CD14-positive monocyte (primary cell): ENCODE results near the gene PCOLCE2. TPM values are rescaled to one million over a fixed set of nuclear protein-coding genes. Genes with fewer than 3 reads are reported as not detected.

Experiments used
- DNase-seq, 3 donors: peaks; one replicate each; pipeline ENCODE4 v3.0.0-alpha.2; 2011 to 2022
- H2AFZ ChIP-seq: 2 replicates; pipeline ENCODE4 v1.6.0; 2012; ENCODE audit warnings: mild to moderate bottlenecking, low read depth, low read length, inconsistent platforms; ENCODE audit not compliant: insufficient read depth, poor library complexity, severe bottlenecking
- H3K27ac ChIP-seq, 2 donors: 1 replicate in 1 of 2; 2 replicates in 1 of 2; pipeline ENCODE4 v1.5.1; 2012 to 2013; ENCODE audit warnings: low read length in 2 of 2, control low read depth in 1 of 2, inconsistent platforms in 1 of 2, low read depth in 1 of 2, mild to moderate bottlenecking in 1 of 2
- H3K27me3 ChIP-seq, 2 donors: one replicate each; pipeline versions ENCODE4 v1.6.0 to v1.6.1; 2011 to 2013; ENCODE audit warnings: low read length in 2 of 2; ENCODE audit not compliant: control insufficient read depth in 2 of 2, insufficient read depth in 2 of 2
- H3K36me3 ChIP-seq, 2 donors: replicated peaks in 1 of 2; 1 replicate in 1 of 2; 2 replicates in 1 of 2; pipeline versions ENCODE4 v1.5.1 to v1.6.1; 2012 to 2013; ENCODE audit warnings: low read length in 2 of 2, control low read depth in 1 of 2, inconsistent platforms in 1 of 2, mild to moderate bottlenecking in 1 of 2; ENCODE audit not compliant: insufficient read depth in 2 of 2, control insufficient read depth in 1 of 2
- H3K4me1 ChIP-seq, 2 donors: 1 replicate in 1 of 2; 2 replicates in 1 of 2; pipeline versions ENCODE4 v1.5.1 to v1.6.1; 2012 to 2013; ENCODE audit warnings: low read length in 2 of 2, control low read depth in 1 of 2, inconsistent platforms in 1 of 2, mild to moderate bottlenecking in 1 of 2, moderate library complexity in 1 of 2; ENCODE audit not compliant: insufficient read depth in 2 of 2, control insufficient read depth in 1 of 2
- H3K4me2 ChIP-seq: replicated peaks from 2 replicates; pipeline ENCODE3; 2012; ENCODE audit warnings: low read length, moderate library complexity, mild to moderate bottlenecking; ENCODE audit not compliant: poor library complexity, severe bottlenecking; ENCODE audit errors: extremely low read depth
- H3K4me3 ChIP-seq, 3 experiments: fragments of 200-600 bp in 1 of 3; sonication (generic) in 1 of 3; replicated peaks in 1 of 3; 1 replicate in 2 of 3; 2 replicates in 1 of 3; pipeline ENCODE4 v1.5.1; 2011 to 2013; ENCODE audit warnings: low read length in 3 of 3, mild to moderate bottlenecking in 3 of 3, control low read depth in 2 of 3, low read depth in 2 of 3, inconsistent platforms in 1 of 3, moderate library complexity in 1 of 3
- H3K79me2 ChIP-seq: 2 replicates; pipeline ENCODE4 v1.6.0; 2012; ENCODE audit warnings: mild to moderate bottlenecking, control low read depth, inconsistent platforms, low read length, moderate library complexity; ENCODE audit not compliant: insufficient read depth
- H3K9ac ChIP-seq: 2 replicates; pipeline ENCODE4 v1.6.0; 2017; ENCODE audit warnings: low read length, mild to moderate bottlenecking; ENCODE audit not compliant: insufficient read depth, poor library complexity, severe bottlenecking
- H3K9me3 ChIP-seq, 2 donors: replicated peaks in 1 of 2; 1 replicate in 1 of 2; 2 replicates in 1 of 2; pipeline versions ENCODE4 v1.5.1 to v1.6.1; 2012 to 2013; ENCODE audit warnings: low read length in 2 of 2, control low read depth in 1 of 2; ENCODE audit not compliant: control insufficient read depth in 1 of 2, insufficient read depth in 1 of 2
- H4K20me1 ChIP-seq: 2 replicates; pipeline ENCODE4 v1.6.0; 2012; ENCODE audit warnings: mild to moderate bottlenecking, low read length, control low read depth, moderate library complexity; ENCODE audit not compliant: insufficient read depth
- H3K27ac Mint-ChIP-seq, 7 donors: one replicate each; pipeline ENCODE4 v1.8.0; 2020; ENCODE audit warnings: mild to moderate bottlenecking in 7 of 7, mixed read lengths in 7 of 7, moderate library complexity in 6 of 7, inconsistent platforms in 2 of 7
- H3K27me3 Mint-ChIP-seq, 3 donors: one replicate each; pipeline ENCODE4 v1.8.0; 2021 to 2022; ENCODE audit warnings: low read depth in 3 of 3, mild to moderate bottlenecking in 3 of 3, mixed read lengths in 3 of 3, moderate library complexity in 3 of 3, inconsistent platforms in 1 of 3
- H3K36me3 Mint-ChIP-seq, 2 donors: one replicate each; pipeline ENCODE4 v1.8.0; 2020; ENCODE audit warnings: mixed read lengths in 2 of 2, inconsistent platforms in 1 of 2, mild to moderate bottlenecking in 1 of 2
- H3K4me1 Mint-ChIP-seq: one replicate; pipeline ENCODE4 v1.8.0; 2020; ENCODE audit warnings: mild to moderate bottlenecking, mixed read lengths
- H3K4me3 Mint-ChIP-seq, 2 donors: one replicate each; pipeline ENCODE4 v1.8.0; 2020; ENCODE audit warnings: mild to moderate bottlenecking in 2 of 2, mixed read lengths in 2 of 2, moderate library complexity in 1 of 2
- H3K9me3 Mint-ChIP-seq, 7 donors: one replicate each; pipeline ENCODE4 v1.8.0; 2020 to 2022; ENCODE audit warnings: mixed read lengths in 7 of 7, mild to moderate bottlenecking in 6 of 7, moderate library complexity in 6 of 7, inconsistent platforms in 2 of 7
- CTCF ChIP-seq: fragments of 200-600 bp; IDR thresholded peaks from one replicate; pipeline ENCODE4 v1.8.0; 2022; ENCODE audit warnings: antibody characterized with exemption, mild to moderate bottlenecking
- WGBS: methylation state at CpG from one replicate; pipeline ENCODE4 v1.1.5; 2013; ENCODE audit warnings: missing lambda C conversion rate; ENCODE audit not compliant: insufficient coverage; 5-methylcytosine and 5-hydroxymethylcytosine counted together
- intact Hi-C, 2 donors: fragments of 100-400 bp; cut with micrococcal nuclease; formaldehyde crosslinking; loops; one replicate each; pipeline versions ENCODE4 v1.15.0 to v1.15.1; 2023
- polyA plus RNA-seq, 3 donors: library from polyadenylated mRNA; depleted of rRNA in 1 of 3; unstranded in 2 of 3; stranded (reverse) in 1 of 3; fragments of 300-500 nt in 2 of 3; fragments of >200 nt in 1 of 3; fragmentation: Illumina TruSeq in 2 of 3; gene quantifications; 1 replicate in 2 of 3; 2 replicates in 1 of 3; pipeline ENCODE4 v1.2.3, GENCODE V29; 2012 to 2021

PCOLCE2 gene
- polyA plus RNA-seq, 3 donors: not detected

- no CpG with 5 or more reads among the region's 2 CpGs for WGBS
These were observed 92.1 kb downstream of the PCOLCE2 start for GRCh38 chr3:142796823-142797222.

GRCh38 chr3:142795332-142795731 is 93.6 kb downstream of the PCOLCE2 start:
- Histone ChIP-seq H3K4me1 (no peaks in the 10 kb centered on the region), H3K79me2 (no peaks in the 10 kb centered on the region), H3K36me3 (no peaks in the 10 kb centered on the region), H3K27me3 (no peaks in the 10 kb centered on the region), H4K20me1 (no peaks in the 10 kb centered on the region), H3K4me3 (no peak overlapping the region), H2AFZ (no peak overlapping the region), H3K9me3 (no peaks in the 10 kb centered on the region), H3K9ac (no peak overlapping the region), H3K4me2 (no peak overlapping the region), H3K27ac (no peak overlapping the region)
- DNase-seq: no peak
- Mint-ChIP-seq H3K9me3 (peaks cover 0 to 3% (median 0%) of the 10 kb centered on the region in 7 donors), H3K4me3 (no peak overlapping the region), H3K27ac (no peak overlapping the region), H3K36me3 (no peaks in the 10 kb centered on the region), H3K4me1 (no peaks in the 10 kb centered on the region), H3K27me3 (peaks cover 0 to 2% (median 0%) of the 10 kb centered on the region in 3 donors)
- WGBS: no CpG with 5 or more reads among the region's 1 CpG
- intact Hi-C loops: no loop called here
- no peak for TF ChIP-seq CTCF

More at GRCh38 chr3:142796823-142797222, 92.1 kb downstream of the PCOLCE2 start:
- peaks cover 0 to 2% (median 0%) of the 10 kb centered on the region in 3 donors for H3K27me3 Mint-ChIP-seq
- no peak overlapping the region for H3K4me3 ChIP-seq
- H3K27me3 ChIP-seq: no peaks in the 10 kb centered on the region
- H3K4me2 ChIP-seq: no peak overlapping the region
- intact Hi-C loops: no loop called here
- H3K79me2 ChIP-seq: no peaks in the 10 kb centered on the region
- H3K9me3 Mint-ChIP-seq: peaks cover 0 to 3% (median 0%) of the 10 kb centered on the region in 7 donors
- no peaks in the 10 kb centered on the region for H3K9me3 ChIP-seq
- no peak for DNase-seq
- H3K36me3 Mint-ChIP-seq: no peaks in the 10 kb centered on the region
- no peak overlapping the region for H3K27ac Mint-ChIP-seq
- no peak overlapping the region for H3K27ac ChIP-seq
- no peaks in the 10 kb centered on the region for H3K36me3 ChIP-seq
- no peak overlapping the region for H3K9ac ChIP-seq
- H3K4me1 ChIP-seq: no peaks in the 10 kb centered on the region
- H4K20me1 ChIP-seq: no peaks in the 10 kb centered on the region
- H2AFZ ChIP-seq: no peak overlapping the region
- no peak overlapping the region for H3K4me3 Mint-ChIP-seq
- TF ChIP-seq CTCF: no peak
- no peaks in the 10 kb centered on the region for H3K4me1 Mint-ChIP-seq
